AG09319 (cell line): ENCODE data around the gene GNG11.
A peak's percentile ranks its signal among the peaks of the same experiment; 100 is the strongest.

Experiments
- DNase-seq: peaks from one replicate; pipeline ENCODE4 v3.0.0-alpha.2; 2010; ENCODE audit warnings: low read depth; ENCODE audit errors: extremely low read depth
- TF ChIP-seq, protein P1 (sequence below): IDR thresholded peaks from 2 replicates; pipeline ENCODE4 v1.5.1; 2011; ENCODE audit warnings: low read depth, mild to moderate bottlenecking, inconsistent platforms, low read length, moderate library complexity

Gene GNG11

GRCh38 chr7:93921607-93922566, at the start of gene GNG11:
Gene GNG11, plus strand, starts transcription at chr7:93921735. Its CDS starts 403 bp downstream, at chr7:93922138.
- DNase-seq, result peak; percentile 47
- TF ChIP-seq, protein P1, sequence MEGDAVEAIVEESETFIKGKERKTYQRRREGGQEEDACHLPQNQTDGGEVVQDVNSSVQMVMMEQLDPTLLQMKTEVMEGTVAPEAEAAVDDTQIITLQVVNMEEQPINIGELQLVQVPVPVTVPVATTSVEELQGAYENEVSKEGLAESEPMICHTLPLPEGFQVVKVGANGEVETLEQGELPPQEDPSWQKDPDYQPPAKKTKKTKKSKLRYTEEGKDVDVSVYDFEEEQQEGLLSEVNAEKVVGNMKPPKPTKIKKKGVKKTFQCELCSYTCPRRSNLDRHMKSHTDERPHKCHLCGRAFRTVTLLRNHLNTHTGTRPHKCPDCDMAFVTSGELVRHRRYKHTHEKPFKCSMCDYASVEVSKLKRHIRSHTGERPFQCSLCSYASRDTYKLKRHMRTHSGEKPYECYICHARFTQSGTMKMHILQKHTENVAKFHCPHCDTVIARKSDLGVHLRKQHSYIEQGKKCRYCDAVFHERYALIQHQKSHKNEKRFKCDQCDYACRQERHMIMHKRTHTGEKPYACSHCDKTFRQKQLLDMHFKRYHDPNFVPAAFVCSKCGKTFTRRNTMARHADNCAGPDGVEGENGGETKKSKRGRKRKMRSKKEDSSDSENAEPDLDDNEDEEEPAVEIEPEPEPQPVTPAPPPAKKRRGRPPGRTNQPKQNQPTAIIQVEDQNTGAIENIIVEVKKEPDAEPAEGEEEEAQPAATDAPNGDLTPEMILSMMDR, result no peak

DNA sequence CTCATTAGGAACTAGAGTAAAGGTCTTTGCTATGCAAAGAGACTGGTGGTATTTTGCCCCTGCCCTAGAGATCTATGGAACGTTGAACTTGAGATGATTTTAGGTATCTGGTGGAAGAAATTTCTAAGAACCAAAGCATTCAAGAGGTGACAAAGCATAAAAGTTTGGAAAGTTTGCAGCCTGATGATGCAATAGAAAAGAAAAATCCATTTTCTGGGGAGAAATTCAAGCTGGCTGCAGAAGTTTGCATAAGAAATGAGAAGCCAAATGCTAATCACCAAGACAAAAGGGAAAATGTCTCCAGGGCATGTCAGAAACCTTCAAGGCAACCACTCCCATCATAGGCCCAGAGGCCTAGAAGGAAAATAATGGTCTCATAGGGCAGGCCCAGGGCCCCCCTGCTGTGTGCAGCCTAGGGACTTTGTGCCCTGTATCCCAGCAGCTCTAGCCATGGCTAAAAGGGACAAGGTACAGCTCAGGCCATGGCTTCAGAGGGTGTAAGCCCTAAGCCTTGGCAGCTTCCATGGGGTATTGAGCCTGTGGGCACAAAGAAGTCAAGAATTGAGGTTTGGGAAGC, 47.4 kb upstream of the GNG11 start:
- DNase-seq, result no peak
- TF ChIP-seq, protein P1, result no peak

DNA sequence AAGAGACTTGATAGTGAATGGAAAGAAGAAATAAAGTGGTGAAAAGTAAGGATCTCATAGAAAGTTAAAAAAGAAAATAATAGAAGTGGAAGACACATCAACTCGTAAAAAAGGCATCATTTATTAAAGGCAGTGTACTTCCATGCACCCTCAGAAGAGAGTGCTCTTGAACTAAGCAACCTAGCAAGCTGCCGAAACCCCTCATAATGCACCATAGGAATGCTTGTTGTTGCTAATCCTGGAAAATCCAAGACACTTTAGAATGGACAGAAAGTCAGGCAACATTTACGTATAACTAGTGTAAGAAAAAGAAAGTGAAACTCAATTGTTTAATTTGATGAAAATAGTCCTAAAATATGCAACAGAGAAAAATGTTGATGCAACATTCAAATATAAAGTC, 43.8 kb upstream of the GNG11 start:
- TF ChIP-seq, protein P1, result no peak
- DNase-seq, result no peak

DNA sequence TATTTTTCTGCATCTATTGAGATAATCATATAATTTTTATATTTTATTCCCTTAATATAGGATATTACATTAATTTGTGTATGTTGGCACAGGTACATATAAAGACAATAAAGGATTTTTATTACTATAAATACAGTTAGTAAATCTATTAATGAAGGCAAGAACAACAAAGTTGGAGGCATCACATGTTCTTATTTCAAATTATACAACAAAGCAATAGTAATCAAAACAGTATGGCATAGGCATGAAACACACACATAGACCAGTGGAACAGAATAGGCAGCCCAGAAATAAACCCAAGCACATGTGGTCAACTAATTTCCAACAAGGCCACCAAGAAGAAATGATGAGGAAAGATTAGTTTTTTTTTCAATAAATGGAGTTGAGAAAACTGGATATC, 42.2 kb upstream of the GNG11 start:
- no peak for DNase-seq
- TF ChIP-seq, protein P1, result no peak

DNA sequence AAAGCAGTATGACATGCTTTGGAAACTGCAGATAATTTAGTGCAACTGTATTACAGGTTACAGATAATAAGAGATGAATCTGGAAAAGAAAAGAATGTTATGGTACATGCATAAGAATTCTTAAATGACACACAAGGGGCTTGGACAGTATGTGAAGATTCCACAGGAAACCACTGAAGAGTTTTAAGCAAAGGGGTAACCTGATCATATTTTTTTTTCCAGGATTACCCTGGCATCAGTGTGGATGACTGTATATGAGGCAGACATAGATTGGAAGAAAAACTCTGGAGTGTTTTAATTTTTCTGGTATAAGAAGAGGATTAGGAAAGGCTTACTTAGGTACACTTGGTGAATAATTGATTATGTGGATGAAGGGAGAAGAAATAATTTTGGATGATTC, 39.1 kb upstream of the GNG11 start:
- TF ChIP-seq, protein P1, result no peak
- no peak for DNase-seq

DNA sequence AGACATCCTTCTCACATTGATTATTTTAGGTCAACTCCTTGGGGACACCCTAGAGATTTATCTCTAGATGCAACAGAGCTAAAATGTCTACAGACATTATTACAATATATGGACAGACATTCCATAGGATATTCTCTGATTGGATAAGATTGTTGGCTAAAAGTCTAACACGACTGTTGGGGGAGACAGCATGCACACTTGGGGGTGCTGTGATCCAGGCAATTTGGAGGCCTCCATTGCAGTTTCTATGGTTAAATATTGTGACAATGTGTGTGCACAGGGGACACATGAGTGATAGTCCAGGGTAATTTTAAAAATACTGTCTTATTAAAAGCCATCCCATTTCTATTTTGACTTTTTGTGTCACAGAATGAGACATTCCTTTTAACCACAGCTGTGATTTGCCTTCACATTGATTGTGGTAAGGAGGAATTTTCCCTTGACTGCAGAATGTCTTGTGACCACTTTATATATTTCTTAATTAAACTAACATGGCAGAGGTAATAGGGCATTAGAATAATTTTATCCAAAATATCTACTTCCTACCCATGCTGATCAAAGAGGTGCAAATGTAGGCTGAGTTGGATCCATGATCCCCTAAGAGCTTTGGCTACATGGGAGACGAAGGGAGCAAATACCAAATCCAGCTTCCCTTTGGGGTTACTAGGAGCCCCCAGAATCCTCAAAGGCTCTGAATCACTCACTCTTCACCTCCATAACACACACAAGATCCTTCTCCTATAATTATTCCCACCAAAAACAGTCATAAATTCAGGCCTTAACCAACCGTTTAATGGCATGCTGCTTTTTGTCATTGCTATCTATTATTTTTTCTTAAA, 38.2 kb upstream of the GNG11 start:
- no peak for DNase-seq

More for the DNA sequence above, 38.2 kb upstream of the GNG11 start:
- TF ChIP-seq, protein P1, result no peak
